HG03139 (cell line): Measurements from ENCODE around the gene ECT2L.

Experiments used
- ATAC-seq: cut with Tn5 transposase; IDR thresholded peaks from one replicate; pipeline ENCODE4 v1.9.1; 2021; ENCODE audit not compliant: unreplicated experiment

Gene ECT2L

DNA sequence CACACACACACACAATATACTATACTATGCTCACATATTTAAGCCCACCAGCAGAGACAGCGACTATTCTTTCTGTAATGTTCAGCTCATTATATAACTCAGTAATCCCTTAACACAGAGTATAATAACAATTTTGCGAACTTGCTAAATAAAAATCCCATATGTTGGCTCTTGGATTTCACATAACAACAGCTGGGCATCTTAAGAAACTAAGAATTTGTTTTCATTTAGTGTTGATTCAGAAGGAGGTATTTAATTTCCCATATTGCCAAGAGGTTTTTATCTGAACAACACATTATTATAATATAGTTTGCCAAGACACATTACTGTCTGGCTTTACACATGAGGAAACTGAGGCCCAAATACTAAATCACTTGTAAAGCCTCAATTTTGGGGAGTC lies 7.4 kb downstream of the ECT2L start:
- ATAC-seq: no peak

DNA sequence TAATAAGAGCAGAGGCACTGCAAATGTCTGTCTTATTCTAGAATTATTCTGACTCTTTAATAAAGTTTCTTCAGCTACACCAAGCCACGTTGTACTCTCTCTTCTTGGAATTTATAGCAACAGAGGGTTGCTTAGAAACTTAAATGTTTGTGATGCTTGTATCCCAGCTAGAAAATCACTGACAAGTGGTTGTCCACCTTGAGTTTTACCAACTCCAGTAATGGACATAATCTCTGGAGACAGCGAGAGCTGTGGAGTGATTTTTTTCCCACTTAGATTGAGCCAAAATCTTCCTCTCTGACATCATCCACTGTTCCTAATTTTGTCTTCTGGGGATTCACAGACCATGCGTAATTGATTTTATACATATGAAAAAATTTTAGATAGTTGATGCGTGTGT lies 8.0 kb downstream of the ECT2L start:
- no peak for ATAC-seq

DNA sequence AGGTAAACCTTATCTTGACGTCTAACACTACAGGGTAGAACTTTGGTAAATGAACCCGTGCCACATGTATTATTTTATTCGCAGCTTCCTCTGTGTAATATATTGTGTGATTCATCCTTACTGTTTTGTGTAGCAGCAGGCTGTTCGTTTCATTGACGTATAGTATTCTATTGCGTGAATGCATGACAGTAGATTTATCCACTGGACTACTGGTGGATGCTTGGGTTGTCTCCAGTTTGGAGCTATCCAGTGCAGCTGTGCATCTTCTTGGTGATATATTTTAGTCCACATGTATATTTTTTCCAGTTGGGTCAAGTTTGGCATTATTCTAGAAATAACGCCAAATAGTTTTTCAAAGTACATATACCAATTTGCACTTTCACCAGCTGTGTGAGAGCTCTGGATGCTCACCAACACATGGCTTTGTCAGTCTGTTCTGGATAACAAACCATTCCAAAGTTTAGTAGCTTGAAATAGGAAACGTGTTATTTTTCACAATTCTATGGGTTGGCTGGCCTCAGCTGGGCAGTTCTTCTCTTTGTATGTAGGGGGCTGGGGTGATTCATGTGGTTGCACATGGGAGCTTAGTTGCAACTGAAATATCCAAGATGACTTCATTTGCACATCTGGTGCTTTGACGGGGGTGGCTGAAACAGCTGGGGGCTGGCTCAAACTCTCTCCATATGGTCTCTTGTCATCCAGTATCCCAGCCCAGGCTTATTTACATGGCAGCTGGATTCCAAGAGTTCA lies 9.3 kb downstream of the ECT2L start:
- no peak for ATAC-seq

DNA sequence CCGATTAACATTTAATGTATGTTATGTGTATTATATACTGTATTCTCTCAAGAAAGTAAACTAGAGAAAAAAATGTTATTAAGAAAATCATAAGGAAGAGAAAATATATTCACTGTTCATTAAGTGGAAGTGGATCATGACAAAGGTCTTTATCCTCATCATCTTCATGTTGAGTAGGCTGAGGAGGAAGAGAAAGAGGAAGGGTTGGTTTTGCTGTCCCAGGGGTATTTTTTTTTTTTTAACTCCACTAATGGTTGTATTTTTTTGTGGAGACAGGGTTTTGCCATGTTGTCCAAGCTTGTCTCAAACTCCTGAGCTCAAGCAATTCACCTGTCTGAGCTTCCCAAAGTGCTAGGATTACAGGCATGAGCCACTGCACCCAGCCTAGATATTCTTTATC lies 11.0 kb downstream of the ECT2L start:
- no peak for ATAC-seq

DNA sequence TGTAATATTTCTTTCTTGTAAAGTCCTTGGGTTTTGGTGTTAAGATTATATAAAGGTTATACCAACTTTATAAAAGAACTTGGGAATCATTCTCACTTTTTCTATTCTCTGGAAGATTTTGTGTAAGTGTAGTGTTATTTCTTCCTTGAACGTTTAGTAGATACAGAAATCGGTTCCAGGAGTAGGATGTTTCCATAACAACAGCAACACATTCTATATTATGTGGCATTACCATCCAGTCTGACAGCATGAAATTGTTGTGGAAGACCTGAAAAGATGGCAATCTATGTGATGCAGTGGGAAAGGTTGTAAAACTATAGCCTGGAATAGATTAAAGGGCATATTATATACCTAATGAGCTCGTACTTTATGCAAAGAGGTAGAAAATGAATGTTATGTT lies 13.8 kb downstream of the ECT2L start:
- ATAC-seq: no peak

DNA sequence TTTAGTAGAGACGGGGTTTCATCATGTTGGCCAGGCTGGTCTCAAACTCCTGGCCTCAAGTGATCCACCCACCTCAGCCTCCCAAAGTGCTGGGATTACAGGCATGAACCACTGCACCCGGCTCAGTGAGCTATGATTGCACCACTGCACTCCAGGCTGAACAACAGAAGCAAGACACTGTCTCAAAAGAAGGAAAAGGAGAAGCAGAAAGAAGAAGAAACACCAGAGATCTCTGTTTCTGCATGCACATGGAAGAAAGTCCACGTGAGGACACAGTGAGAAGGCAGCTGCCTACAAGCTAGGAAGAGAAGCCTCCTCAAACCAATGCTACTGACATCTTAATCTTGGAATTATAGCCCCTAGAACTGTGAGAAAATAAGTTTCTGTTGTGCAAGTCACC lies 16.0 kb downstream of the ECT2L start:
- no peak for ATAC-seq

DNA sequence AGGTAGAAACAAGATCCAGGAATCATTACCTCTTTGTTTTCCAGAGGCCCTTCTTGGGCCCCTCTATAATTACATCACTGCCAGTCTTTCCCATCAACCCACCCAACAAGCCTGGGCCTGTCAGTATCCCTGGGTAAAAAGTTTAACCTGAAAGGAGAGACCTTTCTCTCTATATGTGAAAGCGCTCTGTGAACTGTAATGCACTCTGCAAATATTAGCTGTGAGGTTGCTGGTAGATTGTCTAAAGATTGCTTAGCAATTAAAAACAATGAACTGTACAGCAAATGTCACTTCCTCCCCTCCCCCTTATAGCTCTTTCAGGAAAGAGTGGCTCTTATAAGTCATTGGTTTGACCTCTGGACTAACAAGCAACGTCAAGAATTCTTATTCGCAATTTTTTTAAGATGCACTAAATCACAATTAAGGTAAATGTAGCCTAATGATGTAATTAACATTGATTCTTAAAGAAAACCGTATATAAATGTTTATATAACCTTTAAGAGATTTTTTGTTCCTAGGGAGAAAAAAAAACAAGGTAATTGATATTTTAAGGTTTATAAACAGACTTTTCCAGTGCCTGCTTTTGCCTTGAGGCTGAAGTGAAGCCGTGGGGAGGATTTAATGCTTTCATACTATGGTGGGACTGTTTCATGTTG lies 18.4 kb downstream of the ECT2L start:
- no peak for ATAC-seq

DNA sequence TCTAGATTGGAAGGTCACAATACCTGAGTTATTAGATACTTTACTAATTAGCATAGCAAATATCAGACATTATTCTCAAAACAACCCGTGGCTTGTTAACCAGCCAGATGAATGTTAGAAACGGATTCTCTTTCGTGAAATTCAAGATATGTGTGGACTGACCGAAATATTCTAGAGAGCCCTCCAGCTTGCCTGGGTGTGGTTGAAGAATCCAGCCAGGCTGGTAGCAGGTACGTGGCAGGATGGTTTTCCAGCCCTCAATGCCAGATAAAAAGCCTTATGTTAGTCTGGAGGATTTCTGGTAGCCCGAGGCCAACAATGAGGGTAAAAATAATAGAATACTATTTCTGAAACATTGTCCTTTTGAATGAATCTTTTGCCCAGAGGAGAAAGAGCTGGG lies 19.3 kb downstream of the ECT2L start:
- ATAC-seq: no peak

DNA sequence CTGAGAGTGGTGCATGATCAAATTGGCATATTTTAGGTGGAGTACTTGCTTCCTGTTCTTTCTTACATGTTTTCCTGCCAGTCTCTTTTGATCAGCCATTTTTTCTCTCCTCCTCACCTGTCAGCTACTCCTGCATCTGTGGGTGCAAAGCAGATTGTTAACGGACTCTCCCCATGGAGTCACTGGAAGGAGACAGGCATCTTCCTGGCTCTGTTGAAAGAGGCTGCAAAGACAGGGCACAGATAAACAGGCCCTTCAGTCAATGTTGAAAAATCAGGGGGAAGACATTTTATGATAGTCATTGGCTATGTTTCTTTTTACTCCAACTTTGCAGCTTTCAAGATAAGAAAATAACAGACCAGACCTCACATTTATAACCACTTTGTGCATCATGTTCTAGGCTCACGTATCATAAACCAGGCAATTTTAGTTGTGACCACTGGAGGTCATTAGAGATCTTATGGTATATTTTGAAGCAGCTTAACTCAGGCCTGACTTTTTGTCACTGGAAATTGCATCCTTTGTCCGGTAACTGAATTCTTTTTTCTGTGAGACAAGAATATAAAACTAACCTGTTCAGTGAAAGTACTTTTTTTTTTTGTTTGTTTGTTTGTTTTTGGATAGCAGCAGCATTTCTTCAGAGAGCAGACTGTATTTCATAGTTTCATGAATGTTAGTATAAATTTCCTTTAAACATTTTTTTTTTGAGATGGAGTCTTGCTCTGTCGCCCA lies 20.1 kb downstream of the ECT2L start:
- ATAC-seq: peak; percentile 50

DNA sequence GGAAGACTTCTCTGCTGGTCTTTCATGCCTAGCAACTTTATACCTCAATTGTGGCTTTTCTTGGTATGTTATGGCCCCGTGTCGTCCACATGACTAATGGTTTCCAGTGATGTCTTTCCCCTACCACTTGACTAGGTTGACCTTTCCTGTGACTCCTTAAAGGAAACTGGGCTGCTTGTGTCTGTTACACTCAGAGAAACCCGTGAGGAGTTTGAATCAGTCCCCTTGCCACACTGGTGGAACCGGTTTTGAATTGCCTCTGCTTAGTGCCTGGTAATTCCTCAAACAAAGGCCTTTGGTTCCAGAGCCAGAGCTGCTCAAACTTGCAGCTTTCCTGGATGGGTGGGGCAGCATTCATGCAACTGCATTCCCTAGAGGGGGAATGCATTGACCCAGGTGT lies 21.9 kb downstream of the ECT2L start:
- ATAC-seq: no peak

DNA sequence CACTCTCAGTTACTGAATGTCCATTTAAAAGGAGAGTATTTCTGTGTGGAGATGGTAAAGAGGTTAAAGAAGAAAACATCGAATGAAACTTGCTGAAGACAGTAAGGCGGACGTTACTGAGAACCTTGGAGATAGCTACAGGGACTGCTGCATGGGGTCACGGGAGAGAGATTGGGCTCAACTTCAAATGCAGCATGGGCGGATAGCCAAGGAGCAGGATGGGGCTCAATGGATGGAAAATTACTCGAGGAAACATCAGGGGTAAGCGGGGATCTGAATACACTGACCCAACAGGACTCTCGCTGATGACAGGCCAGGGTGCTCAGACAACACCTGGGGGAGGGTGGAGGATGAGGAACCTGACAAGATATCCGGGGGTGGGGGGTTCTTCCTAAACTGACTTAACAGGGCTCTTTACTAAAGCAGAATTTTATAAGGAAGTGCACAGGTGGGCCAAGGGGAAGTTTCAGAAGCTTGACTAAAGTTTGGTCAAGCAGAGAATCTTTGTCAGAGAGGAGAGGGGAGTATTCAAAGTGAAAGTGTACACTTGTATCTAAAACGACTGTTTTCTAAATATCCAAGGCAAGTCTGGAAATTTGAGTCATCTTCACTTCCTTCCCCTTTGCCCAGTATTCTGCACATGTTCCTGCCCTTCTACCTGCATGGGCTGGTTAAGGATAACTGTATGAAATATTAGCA lies 22.8 kb downstream of the ECT2L start:
- ATAC-seq: peak; percentile 71

DNA sequence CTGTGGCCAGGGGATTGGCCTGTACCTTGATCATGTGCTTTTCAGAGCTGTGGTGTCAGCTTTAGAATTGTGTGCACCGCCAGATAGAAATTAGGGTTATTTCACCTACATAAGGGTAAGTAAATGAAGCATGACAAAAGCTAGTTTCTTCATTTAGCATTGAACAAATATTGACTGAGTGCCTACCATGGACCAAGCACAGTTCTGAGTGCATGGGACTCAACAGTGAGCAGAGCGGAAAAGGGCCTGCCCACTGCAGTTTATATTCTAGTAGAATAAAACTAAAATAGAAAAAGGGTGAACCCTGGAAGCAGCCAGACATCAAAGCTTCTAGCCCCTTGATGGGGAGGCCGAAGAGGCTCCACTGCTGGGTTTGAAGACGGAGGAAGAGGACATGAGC lies 25.6 kb downstream of the ECT2L start:
- no peak for ATAC-seq

DNA sequence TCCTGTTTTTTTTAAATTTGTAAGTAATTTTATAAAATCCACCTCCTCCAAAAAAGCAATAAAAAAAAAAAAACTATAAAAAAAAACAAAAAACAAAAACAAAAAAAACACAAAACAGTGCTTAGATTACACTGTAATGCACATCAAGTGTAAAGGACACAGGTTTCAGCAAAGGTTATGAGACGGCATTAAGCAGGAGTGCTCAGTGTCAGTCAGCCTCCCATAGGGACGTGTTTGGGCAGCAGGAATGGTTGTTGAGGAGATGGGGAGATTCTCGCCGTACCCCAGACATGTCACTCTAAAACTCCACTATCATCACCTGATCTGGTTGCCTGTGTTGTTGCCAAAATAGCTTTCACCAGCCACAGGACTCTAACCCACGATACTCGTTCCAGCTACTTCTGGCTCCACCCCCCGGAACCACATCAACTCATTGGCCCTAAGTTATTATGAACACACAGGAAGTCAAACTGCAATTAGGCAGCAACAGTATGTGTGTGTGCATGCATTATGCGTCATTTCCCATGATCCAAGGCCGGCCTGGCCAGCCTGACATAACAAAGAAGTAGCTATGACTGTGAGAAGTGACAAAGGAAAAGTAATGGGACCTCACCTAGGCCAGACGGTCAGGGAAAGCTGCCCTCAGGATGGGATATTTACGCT lies 28.7 kb downstream of the ECT2L start:
- ATAC-seq: no peak

DNA sequence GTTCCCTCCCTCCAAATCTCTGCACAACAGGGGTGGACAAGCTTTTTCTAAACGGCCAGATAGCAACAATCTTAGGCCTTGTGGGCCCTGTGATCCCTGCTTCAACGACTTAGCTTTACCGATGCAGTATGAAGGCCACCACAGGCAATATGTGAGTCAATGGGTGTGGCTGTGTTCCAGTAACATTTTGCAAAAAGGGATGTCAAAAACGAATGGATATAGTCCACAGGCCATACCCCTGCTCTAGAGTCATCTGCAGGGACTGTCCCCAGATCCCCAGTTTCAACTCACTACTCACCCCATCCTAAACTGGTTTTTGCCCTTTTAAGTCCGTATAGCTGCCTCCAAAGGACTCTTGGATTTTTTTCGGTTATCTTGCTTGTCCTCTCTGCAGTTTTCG lies 34.4 kb downstream of the ECT2L start:
- no peak for ATAC-seq

DNA sequence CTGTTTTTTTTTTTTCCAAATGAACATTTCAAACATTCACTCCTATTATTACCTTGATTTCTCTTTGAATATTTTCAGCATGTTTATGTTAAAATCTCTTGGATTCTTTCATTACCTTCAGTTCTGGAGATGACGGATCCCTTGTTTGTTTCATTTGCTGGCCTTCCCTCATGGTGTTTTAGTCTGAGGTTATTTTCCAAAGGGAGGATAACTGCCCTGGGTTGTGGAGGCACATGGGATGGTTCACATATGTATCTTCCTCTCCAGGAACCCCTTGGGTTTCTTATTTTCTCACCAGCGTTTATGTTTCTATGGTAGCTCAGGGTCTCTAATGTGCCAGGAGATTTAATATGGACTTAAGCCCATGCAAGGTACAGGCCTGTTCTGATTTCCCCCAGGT lies 36.3 kb downstream of the ECT2L start:
- no peak for ATAC-seq

DNA sequence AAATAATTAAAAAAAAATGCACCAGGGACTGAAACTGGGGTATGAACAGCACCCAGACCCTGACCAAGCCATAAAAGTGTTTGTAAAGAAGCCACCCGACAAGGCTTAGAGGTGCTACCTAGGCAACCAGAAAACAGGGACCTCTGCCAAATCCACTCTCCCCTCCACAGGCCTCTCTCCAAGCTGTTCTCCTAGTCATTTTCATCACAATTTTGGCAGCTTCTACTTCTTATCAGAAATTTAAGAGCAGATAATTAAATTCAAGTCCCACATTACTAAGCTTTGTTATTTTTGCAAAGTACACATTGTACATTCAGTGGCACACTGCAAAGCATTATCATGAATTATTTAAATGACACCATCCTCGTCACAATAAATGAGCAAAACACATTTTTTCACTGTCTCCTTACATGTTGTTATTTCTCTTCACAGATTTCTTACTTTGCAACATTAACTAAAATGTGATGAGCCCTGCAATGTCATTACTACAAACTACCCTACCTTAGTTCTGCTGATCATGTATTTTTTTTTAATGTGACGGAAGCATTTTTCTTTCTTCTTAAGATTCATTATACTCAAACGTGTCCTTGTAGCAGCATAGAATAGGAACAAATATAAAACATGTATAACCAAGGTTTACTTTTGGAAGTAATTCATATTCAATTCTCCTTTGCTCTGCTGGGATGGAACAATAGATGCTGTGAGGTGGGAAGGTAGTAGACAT lies 38.1 kb downstream of the ECT2L start:
- ATAC-seq: no peak

DNA sequence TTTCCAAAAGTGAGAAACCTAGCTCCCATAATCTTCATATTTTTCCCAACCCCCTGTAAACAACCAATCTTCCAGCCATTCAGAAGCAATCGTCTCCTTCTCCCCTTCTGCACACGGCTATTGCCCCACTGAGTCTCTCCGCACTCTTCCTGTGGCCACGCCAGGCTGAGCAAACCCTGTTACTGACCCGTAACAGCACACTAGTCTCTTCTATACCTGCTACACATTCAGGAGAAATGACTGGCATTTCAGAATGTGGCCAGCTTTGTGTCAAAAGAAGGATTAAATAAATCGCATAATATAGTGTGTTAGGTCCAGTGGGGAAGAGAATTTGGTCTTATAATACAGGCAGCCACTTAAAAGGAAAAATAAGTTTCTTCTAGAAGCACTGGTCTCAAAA lies 41.4 kb downstream of the ECT2L start:
- no peak for ATAC-seq

DNA sequence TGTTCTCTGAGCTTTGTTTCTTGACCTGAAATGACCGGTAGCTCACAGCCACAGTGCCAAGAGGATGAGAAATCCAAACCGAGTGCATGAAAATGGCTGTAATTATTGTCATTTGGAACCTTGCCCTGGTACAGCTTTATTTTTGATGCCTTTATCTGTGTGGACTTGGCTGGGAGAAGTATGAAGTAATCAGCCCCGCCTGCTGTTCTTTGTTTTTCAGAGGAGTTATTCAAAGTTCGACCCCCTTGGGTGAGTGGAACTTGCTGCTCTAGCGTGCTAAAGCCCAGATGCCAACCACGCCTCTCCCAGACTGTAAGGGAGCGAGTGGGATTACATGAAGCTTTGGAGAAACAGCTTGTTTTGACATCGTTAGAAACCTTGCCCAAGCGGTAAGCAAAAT lies 48.3 kb downstream of the ECT2L start:
- no peak for ATAC-seq

DNA sequence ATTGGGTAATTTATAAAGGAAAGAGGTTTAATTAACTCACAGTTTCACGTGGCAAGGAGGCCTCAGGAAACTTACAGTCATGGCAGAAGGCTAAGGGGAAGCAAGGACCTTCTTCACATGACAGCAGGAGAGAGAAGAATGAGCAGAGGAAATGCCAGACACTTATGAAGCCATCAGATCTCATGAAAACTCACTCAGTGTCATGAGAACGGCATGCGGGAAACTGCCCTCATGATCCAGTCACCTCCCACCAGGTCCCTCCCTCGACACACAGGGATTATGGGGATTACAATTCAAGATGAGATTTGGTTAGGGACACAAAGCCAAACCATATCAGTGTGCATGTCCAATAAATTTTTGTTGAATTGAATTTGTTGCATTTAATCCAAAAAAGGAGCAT lies 52.0 kb downstream of the ECT2L start:
- ATAC-seq: no peak

DNA sequence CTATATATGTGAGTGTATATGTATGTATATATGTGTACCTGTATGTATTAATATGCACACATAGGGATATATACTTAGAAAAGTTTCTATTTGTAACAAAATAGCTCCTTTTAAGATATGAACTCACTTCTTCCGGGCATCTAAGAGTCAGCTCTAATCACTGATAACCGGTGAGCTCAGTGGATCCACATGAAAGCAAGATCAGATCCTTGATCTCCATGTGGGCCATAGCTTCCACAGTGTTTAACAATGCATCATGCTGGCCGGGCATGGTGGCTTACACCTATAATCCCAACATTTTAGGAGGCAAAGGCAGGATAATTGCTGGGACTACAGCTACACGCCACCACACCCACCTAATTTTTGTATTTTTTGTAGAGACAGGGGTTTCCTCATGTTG lies 52.6 kb downstream of the ECT2L start:
- ATAC-seq: no peak
